Aorta (tissue), 5 donors: Measurements from ENCODE around the gene PRKAG2. TPM values are rescaled to one million over a fixed set of nuclear protein-coding genes. Genes with fewer than 3 reads are reported as not detected.

Experiments
- ATAC-seq: fragments of 200-7000 bp; cut with Tn5 transposase; one replicate; pipeline ENCODE4 v1.9.1; 2022; ENCODE audit warnings: moderate library complexity; ENCODE audit not compliant: low FRiP score
- DNase-seq, 2 donors: peaks; one replicate each; pipeline ENCODE4 v3.0.0-alpha.2; 2020
- H3K27ac ChIP-seq, 2 donors: one replicate each; pipeline ENCODE4 v1.5.1; 2013; ENCODE audit warnings: low read length in 2 of 2, mild to moderate bottlenecking in 2 of 2, moderate library complexity in 2 of 2, control low read depth in 1 of 2, inconsistent platforms in 1 of 2, low read depth in 1 of 2
- H3K27me3 ChIP-seq, 2 donors: one replicate each; pipeline ENCODE4 v1.6.1; 2013; ENCODE audit warnings: control low read depth in 1 of 2, low read length in 1 of 2, mild to moderate bottlenecking in 1 of 2, moderate library complexity in 1 of 2; ENCODE audit not compliant: insufficient read depth in 2 of 2, control insufficient read depth in 1 of 2
- H3K36me3 ChIP-seq, 2 donors: one replicate each; pipeline ENCODE4 v1.6.1; 2013; ENCODE audit warnings: control low read depth in 1 of 2, low read length in 1 of 2, mild to moderate bottlenecking in 1 of 2; ENCODE audit not compliant: insufficient read depth in 2 of 2, control insufficient read depth in 1 of 2
- H3K4me1 ChIP-seq, 2 donors: one replicate each; pipeline ENCODE4 v1.6.1; 2013; ENCODE audit warnings: low read length in 2 of 2, control low read depth in 1 of 2, mild to moderate bottlenecking in 1 of 2, moderate library complexity in 1 of 2; ENCODE audit not compliant: insufficient read depth in 2 of 2, control insufficient read depth in 1 of 2
- H3K4me3 ChIP-seq, 2 donors: one replicate each; pipeline ENCODE4 v1.5.1; 2013; ENCODE audit warnings: low read length in 2 of 2, control low read depth in 1 of 2, mild to moderate bottlenecking in 1 of 2
- H3K9me3 ChIP-seq: one replicate; pipeline ENCODE4 v1.6.1; 2013; ENCODE audit warnings: mild to moderate bottlenecking, low read length; ENCODE audit not compliant: control insufficient read depth
- WGBS, 2 donors: extraction: QIAGEN DNeasy Blood & Tissue Kit; methylation state at CpG; one replicate each; pipeline ENCODE4 v1.1.7; 2013; 5-methylcytosine and 5-hydroxymethylcytosine counted together
- intact Hi-C, 2 donors: fragments of 100-400 bp; cut with DNase I; formaldehyde crosslinking; loops; one replicate each; pipeline versions ENCODE4 v1.14.2 to v1.15.0; 2022
- polyA plus RNA-seq, 2 donors: library from polyadenylated mRNA; stranded (reverse); fragments of 200-250 nt; gene quantifications; one replicate each; pipeline ENCODE4 v1.2.3, GENCODE V29; 2013
- total RNA-seq, 2 donors: library from RNA; stranded (reverse); fragmentation: NEBNext Ultra II Directional; extraction: Animal tissue kit (Norgen Biotek cat#: 25700); gene quantifications; one replicate each; pipeline ENCODE4 v1.2.1, GENCODE V29; 2021
- donor health status: healthy with polysubstance abuse.
- donor health status: Bipolar disorder and iron deficiency.
- donor health status: DM: no; HTN: no; CAD: no.
- donor health status: DM: no; HTN: no; CAD: no.
- donor health status: DM: yes; HTN: yes; CAD: no.

PRKAG2 gene
- total and polyA plus RNA-seq, 4 donors: 34.0 to 69.9 (median 52.6) TPM

DNA sequence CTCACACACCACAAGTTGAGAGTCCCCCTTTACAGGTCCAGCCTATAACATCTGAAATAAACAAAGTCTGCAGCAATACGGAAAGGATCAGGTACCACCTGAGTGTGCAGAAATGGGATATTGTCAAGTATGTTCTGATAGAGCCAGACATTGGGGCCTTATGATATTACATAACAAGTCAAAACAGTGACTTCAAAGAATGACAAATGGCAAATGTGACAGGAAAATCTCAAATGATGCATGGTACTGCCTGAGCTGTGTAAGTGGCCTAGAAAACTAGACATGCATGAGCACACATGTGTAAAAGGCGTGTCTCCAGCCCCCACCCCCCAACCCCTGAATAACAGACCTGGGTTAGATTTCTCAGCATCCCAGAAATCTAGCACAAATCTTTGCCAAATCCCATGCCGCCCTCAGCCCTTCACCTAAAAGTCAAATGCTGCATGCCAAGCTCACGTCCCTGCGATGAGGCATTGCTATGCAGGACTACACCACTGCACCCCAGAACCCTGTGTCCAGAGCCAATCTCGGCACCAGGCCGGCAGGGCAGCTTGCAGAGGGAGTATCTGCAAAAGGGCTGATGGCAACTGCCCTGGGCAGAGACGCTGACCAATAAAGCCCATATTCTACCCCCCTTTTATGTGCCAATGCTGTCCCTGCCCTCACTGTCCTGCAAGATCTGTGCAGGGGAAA is 58.8 kb downstream of the PRKAG2 start:
- intact Hi-C loops: no loop called here
- Histone ChIP-seq H3K27me3 (no peaks in the 10 kb centered on the region), H3K4me1 (no peaks in the 10 kb centered on the region), H3K9me3 (no peaks in the 10 kb centered on the region), H3K36me3 (no peaks in the 10 kb centered on the region), H3K27ac (no peak overlapping the region), H3K4me3 (no peak overlapping the region)
- ATAC-seq: no peak
- 90 to 93% methylated on average over 8 of the region's 8 CpGs for WGBS, 2 donors
- DNase-seq: peak in 1 of 2 donors; percentile 43

DNA sequence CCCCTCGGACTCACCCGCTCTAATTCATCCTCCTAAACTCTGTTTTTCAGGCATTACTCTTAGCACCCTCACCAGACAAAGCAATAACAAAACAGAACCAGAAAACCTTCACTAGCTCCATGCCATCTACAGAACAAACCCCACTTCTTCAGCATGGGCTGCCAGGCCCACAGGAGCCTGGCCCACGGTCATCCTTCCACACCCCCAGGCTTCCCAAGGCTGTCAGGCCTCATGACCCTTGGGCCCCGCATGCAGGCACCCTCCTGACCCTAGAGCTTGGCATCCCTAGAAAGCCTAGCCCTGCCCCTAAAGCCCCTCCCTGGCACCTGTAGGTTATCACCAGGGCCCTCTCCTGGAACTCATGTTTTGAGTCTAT is 59.6 kb downstream of the PRKAG2 start:
- ATAC-seq (no peak), DNase-seq (no peak)
- Histone ChIP-seq H3K4me3 (no peak overlapping the region), H3K9me3 (no peaks in the 10 kb centered on the region), H3K27ac (no peak overlapping the region), H3K4me1 (no peaks in the 10 kb centered on the region), H3K36me3 (no peaks in the 10 kb centered on the region), H3K27me3 (no peaks in the 10 kb centered on the region)
- WGBS, 2 donors: 85 to 95% methylated on average over 4 of the region's 4 CpGs
- intact Hi-C loops: no loop called here

DNA sequence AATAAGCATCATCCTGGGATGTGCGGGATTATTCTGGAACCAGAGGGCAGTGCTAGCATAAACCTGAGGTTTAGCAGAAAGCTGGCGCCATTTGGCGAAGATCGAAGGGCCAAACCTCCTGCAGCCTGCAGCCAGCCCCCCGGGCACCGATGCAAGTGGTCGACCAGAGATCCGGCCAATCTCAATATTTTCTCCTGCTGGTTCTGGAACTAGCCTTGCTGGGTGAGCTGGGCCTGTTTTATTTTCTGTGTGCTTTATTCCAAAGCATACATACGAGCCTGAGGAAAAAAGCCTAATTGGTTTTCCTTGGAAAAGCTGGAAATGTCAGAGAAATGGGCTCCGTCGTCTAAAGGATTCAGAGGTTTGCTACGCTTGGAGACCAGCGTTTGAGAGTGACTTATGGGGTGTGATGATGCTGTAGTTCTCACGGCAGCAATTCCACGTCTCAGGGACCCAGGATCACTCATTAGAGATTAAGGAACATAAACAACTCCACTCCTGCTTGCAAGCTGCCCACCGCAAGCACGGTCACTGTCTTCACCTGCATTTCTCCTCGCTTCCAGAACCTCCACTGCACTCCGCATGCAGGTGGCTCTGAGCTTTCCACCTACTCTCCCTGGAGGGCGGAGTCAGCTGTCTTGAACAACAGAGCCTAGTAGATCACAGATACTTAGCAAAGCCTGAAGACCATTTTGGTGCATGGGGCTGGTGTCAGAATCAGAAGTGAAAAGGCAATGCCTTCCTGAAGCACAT is 60.2 kb downstream of the PRKAG2 start:
- WGBS, 2 donors: 30 to 33% methylated on average over 20 of the region's 20 CpGs
- DNase-seq (no peak), ATAC-seq (no peak)
- H3K27ac ChIP-seq: no peak overlapping the region
- intact Hi-C loops: no loop called here
- H3K36me3 ChIP-seq: no peaks in the 10 kb centered on the region
- no peaks in the 10 kb centered on the region for H3K9me3 ChIP-seq
- no peak overlapping the region for H3K4me3 ChIP-seq
- H3K27me3 ChIP-seq: no peaks in the 10 kb centered on the region
- no peaks in the 10 kb centered on the region for H3K4me1 ChIP-seq

DNA sequence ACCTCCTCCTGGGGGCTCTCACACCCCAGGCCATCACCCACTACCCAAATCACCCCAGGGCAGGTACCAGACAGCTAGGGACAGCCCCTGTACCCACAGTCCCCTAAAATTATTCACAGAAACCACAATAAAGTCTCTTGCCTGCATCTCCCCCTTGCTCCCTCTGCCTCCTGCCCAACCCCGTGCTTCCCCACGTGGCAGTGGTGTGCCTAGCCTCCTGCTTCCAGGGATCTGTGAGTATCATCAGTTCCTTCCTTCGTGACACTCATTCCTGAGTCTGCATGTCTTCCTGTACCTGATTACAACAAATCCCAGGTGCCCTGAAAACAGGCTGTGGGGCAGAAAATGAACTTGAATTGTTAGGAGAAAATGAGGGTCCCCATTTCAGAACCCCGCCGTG is 61.5 kb downstream of the PRKAG2 start:
- Histone ChIP-seq H3K27me3 (no peaks in the 10 kb centered on the region), H3K27ac (no peak overlapping the region), H3K4me3 (no peak overlapping the region), H3K4me1 (no peaks in the 10 kb centered on the region), H3K9me3 (no peaks in the 10 kb centered on the region), H3K36me3 (no peaks in the 10 kb centered on the region)
- DNase-seq (no peak), ATAC-seq (no peak)
- 92 to 93% methylated on average over 5 of the region's 5 CpGs for WGBS, 2 donors
- intact Hi-C loops: no loop called here

DNA sequence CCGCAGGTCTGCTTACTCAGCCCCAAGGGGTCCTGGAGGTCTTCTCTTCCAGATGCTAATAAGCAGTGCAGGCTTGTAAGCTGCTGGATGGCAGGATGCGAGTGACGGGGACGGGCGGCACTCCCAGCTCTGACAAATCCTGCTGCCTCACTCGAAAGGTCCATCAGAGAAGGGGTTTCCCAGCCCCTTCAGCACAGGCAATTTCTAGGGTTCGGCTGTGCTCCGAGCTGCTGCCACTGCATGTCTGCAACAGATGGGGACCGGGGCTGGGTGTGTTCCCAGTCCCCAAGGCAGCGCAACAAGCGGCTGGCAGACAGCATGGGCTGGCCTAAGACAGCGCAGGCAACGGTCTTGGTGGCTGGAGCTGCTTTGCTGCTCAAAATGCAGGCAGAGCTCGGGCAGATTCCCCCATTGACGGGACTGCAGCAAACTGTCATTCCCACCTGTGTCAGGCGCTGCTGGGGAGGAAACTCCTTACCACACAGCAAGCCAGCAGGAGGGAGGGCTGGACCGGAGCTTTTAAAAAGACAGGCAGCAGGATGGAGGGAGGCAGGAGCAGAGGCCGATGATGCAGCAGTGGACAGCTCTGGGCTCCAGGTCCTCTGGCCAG is 62.4 kb downstream of the PRKAG2 start:
- intact Hi-C loops: no loop called here
- Histone ChIP-seq H3K4me1 (no peaks in the 10 kb centered on the region), H3K27ac (no peak overlapping the region), H3K27me3 (no peaks in the 10 kb centered on the region), H3K9me3 (no peaks in the 10 kb centered on the region), H3K36me3 (no peaks in the 10 kb centered on the region), H3K4me3 (no peak overlapping the region)
- WGBS, 2 donors: 70 to 78% methylated on average over 18 of the region's 18 CpGs
- DNase-seq: no peak
- ATAC-seq: peak; percentile 29

DNA sequence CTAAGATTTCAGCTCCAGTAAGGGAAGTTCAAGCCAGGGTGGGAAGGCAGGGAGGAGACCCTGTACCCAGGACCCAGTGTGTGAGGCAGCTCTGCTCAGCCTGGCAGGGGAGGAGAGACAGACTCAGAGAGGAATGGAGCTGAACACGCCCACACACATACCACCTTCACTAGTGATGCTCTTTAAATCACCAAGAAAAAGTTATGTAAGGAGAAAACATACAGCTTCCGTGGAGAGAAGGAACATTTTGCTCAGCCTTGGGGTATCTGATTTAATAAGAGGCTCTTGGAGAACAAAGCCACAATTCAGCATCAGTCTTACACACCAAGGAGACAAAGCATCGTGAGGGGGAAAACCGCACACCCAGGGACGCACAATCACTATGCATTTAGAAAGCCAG is 62.9 kb downstream of the PRKAG2 start:
- no peak for DNase-seq
- WGBS, 2 donors: 86 to 92% methylated on average over 5 of the region's 5 CpGs
- no peaks in the 10 kb centered on the region for H3K27me3 ChIP-seq
- no peaks in the 10 kb centered on the region for H3K4me1 ChIP-seq
- H3K27ac ChIP-seq: no peak overlapping the region
- intact Hi-C loops: no loop called here
- no peak overlapping the region for H3K4me3 ChIP-seq
- H3K9me3 ChIP-seq: no peaks in the 10 kb centered on the region
- no peaks in the 10 kb centered on the region for H3K36me3 ChIP-seq
- no peak for ATAC-seq

DNA sequence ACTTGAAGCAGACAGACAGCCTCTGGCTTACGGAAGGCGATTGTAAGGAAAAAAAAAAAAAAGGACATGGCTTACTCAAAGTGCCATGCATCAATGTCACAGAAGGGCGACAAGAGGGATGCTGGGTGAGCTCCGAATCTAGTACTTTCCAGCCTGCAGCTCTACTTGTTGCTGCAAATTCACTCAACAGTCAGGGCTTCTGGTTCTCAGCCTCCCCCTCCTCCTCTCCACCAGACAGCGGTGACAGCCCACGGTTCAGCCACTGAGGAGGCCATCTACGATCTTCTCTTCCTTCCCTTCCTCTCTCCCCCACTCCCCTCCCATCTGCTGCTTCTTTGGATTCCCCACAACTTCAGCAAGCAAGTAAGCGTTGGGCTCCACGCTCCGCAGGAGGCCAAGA is 63.5 kb downstream of the PRKAG2 start:
- no peak for DNase-seq
- ATAC-seq: no peak
- H3K9me3 ChIP-seq: no peaks in the 10 kb centered on the region
- no peaks in the 10 kb centered on the region for H3K36me3 ChIP-seq
- intact Hi-C loops: no loop called here
- WGBS, 2 donors: 82 to 90% methylated on average over 10 of the region's 10 CpGs
- no peaks in the 10 kb centered on the region for H3K27me3 ChIP-seq
- no peak overlapping the region for H3K4me3 ChIP-seq
- H3K27ac ChIP-seq: no peak overlapping the region
- H3K4me1 ChIP-seq: no peaks in the 10 kb centered on the region

DNA sequence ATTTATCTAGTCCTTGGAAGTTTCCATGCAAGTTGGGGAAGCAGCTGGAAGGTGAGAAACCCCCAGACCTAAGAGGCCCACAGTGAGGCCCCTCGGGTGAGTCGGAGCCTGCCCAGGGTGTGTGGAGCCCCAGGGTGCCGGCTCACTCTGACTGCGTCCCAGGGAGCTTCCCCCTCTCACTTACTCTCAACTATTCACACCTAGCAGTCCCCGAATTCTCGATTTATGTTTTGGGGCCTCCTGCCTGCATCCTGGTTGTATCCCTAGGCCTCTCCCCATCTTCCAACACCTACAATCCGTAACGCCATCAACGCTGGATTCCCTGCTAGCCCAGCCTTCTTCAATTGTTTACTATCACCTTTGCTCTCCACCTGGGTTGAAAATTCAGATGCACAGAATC is 63.9 kb downstream of the PRKAG2 start:
- Histone ChIP-seq H3K9me3 (no peaks in the 10 kb centered on the region), H3K36me3 (no peaks in the 10 kb centered on the region), H3K27me3 (no peaks in the 10 kb centered on the region), H3K4me1 (no peaks in the 10 kb centered on the region), H3K4me3 (no peak overlapping the region), H3K27ac (no peak overlapping the region)
- no peak for ATAC-seq
- 91 to 95% methylated on average over 9 of the region's 9 CpGs for WGBS, 2 donors
- DNase-seq: peak in 1 of 2 donors; percentile 61
- intact Hi-C loops: no loop called here
